Ramos (cell line): ENCODE data around the gene STYX.

ENCODE experiments used
- in situ Hi-C: fragments of 300-500 bp; cut with MboI; formaldehyde crosslinking; loops from one replicate; pipeline ENCODE4 v1.14.3; 2022; ENCODE audit warnings: low sequenced_read_pairs; ENCODE audit not compliant: unreplicated experiment

The STYX gene

DNA sequence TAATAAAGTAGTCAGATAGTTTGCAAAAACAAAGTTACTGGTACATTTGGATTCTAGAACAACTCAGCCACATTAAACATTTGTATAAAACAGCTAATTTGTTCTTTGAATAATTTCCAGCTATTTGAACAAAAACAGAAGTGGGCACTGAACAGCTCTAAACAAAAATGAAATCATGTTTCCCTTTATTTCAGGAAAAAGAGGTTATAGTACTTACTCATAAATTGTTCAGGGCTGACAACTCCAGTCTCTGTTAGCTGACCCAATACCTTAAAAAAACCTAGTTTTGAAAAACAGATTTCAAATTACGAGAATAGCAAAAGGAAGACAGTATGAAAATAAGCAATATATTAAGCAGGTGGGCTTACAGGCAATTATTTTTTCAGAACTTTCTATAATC lies 53.2 kb downstream of the STYX start:
- in situ Hi-C loops = no loop called here

DNA sequence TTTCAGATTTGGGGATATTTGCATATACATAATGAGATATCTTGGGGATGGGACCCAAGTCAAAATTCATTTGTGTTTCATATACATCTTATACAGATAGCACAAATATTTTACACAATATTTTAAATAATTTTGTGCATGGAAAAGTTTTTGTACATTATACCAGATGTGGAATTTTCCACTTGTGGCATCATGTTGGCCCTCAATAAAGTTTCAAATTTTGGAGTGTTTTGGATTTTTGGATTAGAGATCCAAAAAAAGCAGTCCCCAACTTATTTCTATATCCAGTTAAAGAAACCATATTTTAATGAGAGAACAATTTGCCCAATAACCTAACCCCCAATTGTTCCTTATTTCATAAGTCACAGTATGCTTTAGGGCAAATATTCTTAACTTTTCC lies 56.9 kb downstream of the STYX start:
- in situ Hi-C loops = no loop called here

DNA sequence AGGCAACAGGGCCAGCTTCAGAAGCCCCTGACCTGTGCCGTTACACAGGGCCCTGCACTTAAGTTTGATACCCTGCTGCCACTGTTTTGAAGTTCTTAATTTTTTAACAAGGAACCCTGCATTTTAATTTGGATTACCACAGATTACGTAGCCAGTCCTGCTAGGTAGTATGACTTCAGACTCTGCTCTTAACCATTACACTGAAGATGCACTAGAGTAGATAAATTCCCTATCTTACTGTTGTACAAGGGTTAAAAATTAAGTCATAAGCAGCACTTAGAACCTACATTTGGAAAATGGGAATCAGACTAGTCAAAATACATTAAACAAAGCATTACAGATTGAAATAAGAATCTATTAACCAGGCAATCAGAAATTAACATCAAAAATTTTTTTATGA lies 59.2 kb downstream of the STYX start:
- in situ Hi-C loops = no loop called here

DNA sequence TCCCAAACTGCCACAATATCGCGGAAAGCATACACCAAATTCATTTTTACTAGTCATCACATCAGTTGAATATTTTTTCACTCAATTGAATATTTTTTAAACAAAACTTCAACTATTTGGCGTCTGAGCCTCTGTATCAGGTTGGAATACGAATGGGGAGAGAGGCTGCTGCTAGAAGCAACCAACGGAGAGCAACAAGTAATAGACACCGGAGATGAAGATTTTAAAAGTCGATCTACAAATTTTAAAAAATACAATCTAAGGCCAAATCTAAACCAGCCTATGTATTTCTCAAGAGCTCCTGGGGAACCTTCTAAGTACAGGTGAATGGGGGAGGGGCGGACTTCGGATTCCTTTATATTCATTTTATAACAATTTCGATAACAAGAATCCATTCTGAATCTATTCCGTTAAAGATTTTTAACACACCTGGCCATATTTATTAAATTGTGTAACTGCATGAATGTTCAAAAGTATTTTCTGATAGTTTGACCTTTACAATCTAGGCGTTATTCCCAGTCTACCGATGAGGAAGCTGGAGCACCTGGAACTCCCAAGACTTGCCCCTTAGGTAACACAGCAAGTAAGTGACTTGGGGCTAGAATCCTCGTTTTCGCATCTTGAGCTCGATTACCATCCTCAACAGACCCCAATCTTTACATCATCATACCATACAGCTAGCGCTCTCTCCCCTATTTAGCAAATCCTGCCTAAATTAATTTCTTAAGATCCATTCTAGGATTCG lies 60.2 kb downstream of the STYX start:
- in situ Hi-C loops = no loop called here

DNA sequence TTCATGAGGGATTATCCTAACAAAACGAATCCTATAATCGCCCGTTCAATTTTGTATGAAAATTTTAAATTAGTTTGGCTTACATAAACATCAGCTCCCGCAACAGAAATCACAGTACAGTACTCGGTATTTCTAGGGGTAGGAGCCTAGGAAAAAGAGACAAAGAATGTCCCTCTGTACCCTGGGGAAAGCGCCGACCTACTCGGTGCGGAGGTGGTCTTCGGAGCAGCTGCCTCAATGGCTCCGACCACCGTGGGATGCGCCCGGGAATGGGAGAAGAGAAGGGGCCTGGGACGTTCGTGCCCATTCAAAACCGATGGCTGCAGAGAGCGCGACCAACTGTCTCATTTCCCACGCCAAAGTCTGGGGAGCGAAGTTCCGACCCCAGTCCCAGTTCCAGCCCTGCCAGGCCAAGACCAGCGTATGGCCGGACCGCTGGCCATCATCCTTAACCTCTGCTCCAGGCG lies 60.8 kb downstream of the STYX start:
- in situ Hi-C loops = no loop called here

DNA sequence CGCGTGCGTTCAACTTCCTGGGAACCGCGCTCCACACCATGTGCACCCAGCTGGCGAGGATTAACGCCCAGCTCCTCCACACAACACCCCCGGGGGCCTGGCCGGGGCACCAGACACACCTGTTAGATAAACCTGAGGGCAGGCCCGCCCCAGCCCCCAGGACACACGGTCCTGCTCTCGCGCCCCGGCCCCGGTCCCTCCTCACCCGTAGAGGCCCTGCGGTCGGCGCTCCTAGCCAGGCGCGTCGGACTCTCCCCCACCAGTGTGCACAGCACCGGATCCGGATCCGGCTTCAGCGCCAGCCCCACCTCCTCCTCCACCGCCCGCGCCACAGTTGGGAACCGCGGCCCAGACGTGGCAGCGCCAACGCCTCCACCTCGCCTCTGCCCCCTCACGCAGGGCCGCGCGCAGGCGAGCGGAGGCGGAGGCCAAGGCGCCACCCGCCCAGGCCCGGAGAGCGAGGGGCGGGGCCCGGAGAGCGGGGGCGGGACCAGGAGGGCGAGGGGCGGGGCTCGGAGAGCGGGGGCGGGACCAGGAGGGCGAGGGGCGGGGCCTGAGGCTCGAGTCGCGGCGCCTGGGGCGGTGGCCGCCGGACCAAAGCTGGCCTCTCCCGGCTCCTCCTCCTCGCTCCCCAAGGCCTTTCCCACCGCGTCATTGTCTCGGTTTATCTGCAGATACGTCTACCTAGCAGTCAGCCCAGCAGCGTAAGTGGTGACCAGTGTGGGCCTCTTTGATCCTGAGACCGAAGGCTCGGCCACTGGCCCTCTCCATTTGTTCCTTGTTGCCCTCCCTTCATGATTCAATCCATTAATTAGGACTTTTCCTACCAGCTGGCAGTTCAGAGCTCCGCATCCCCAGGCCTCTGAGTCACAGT lies 61.5 kb downstream of the STYX start, which contains the start of gene GNPNAT1:
Gene GNPNAT1, minus strand, starts transcription at position 385 of the 874 bp plus-strand sequence. CDS start 6,957 bp downstream, outside the sequence.
- in situ Hi-C loops = no loop called here

DNA sequence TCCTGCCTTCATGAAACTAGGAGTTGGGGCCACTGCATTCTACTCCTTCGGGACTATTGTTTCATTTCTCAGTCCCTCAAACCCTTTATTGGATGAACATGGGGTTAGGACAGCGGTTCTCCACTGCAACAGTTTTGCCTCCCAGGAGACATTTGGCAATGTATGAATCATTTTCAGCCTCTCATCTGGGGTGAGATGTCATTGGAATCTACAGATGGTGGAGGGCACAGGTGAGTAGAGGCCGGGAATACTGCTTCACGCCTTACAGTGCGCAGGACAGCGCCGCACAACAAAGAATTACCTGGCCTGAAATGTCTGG lies 62.1 kb downstream of the STYX start:
- in situ Hi-C loops = no loop called here

DNA sequence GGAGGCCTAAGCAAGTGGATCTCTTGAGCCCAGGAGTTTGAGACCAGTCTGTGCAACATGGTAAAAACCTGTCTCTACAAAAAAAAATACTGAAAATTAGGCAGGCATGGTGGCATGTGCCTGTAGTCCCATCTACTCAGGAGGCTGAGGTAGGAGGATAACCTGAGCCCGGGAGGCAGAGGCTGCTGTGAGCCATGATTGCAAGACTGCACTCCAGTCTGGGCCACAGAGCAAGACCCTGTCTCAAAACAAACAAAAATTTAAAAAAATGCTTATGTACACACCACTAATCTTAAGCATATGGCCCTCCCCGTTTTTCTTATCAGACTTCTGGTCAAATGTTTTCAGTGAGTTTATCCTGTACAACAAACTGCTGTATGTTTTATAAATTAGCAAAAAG lies 63.1 kb downstream of the STYX start:
- in situ Hi-C loops = no loop called here

DNA sequence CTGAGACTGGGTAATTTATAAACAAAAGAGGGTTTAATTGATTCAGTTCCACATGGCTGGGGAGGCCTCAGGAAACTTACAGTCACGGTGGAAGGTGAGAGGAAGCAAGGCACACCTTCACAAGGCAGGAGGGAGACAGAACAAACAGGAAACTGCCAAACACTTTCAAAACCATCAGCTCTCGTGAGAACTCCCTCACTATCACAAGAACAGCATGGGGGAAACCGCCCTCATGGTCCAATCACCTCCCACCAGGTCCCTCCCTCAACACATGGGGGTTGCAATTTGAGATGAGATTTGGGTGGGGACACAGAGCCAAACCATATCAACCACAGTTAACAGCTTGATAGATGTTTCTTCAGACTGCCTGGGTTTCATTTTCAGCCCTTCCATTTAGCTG lies 67.7 kb downstream of the STYX start:
- in situ Hi-C loops = no loop called here

DNA sequence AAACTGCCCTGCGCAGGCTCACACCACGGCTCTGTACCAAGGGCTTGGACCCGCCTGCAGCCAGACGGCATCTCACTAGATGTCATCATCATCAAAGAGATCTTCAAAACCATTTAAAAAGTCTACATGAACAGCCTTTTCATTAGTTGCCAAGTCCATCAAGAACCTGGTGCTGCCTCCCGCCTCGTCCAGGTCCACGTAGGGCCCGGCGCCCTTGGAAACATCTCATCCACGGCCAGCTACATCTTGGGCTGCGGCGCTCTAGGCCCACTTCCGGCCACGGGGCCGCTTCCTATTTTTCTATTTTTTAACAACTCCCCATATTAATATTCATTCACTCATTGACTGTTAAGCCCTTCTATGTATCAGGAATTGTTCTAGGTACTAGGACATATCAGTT lies 68.9 kb downstream of the STYX start:
- in situ Hi-C loops = no loop called here

DNA sequence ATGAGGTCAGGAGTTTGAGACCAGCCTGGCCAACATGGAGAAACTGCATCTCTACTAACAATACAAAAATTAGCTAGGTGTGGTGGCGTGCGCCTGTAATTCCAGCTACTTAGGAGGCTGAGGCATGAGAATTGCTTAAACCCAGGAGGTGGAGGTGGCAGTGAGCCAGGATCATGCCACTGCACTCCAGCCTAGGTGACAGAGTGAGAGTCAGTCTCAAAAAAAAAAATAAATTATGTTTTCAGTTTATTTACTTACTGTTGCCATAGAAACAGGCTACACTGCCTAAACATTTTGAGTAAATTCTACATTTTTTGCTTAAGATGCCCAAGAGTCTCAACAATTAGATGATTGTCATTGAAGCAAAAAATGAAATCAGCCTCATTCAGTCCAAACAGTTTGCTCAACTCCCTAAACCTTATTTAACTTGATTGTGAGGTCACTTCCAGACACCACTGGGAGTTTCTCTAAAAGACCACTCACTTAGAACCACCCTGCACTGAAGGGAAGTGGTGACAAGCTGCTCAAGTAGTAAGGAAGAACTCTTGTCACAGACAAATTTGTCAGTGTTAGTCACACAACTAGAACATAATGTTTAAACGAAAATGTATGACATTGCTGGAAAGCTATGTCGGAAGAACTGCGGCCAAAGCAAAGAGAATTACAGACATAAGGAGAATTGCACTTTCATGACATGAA lies 71.2 kb downstream of the STYX start:
- in situ Hi-C loops = no loop called here

DNA sequence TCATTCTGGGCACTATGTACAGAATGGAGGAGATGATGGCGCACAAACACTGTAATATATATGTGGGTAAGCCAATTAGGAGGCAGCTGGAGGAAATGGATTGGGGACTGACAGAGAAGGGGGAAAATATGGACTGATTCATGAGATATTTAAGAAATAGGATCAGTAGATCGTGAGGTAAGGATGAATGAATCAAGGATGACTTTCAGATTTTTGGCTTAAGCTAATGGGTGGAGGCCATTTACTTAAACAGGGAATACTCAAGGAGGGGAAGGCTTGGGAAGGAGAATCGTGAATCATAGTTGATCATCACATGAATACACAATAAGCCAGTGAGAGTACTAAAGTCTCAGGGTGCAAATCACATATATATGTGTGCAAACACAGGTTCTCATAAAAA lies 72.6 kb downstream of the STYX start:
- in situ Hi-C loops = no loop called here

DNA sequence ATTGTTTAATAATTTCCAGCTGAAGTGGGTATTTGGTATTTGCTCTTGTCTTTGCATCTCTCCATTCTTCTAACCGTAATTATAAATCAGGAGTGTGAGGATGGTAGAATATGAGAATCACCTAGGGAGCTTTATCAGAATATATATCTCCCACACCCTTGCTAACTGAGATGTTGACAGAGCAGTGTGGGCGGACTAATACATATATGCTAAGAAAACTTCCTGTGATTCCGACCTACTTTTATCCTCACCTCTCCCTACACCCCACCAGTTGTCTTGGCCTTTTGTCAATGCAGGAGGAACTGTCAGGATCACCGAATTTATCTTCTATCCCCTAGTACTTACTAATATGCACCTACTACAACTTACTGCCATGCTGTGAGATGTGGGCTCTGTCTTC lies 76.1 kb downstream of the STYX start:
- in situ Hi-C loops = no loop called here

DNA sequence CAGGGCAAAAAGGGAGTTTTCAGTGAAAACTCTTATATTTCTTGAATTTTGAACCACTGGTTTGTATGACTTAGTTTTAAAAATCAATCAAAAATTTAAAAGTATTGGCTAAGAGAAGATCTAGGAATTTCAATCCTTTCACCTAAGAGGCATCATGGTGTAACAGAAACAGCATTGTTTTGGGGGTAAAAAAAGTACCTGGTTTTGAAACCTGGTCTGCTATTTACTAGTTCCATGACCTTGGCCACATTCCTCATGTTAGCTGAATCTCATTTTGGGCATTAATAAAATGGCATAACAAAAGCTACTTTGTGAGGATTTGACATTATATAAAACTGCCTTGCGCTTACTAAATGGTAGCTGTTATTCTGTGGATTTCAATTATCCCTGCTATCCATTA lies 78.1 kb downstream of the STYX start:
- in situ Hi-C loops = no loop called here

DNA sequence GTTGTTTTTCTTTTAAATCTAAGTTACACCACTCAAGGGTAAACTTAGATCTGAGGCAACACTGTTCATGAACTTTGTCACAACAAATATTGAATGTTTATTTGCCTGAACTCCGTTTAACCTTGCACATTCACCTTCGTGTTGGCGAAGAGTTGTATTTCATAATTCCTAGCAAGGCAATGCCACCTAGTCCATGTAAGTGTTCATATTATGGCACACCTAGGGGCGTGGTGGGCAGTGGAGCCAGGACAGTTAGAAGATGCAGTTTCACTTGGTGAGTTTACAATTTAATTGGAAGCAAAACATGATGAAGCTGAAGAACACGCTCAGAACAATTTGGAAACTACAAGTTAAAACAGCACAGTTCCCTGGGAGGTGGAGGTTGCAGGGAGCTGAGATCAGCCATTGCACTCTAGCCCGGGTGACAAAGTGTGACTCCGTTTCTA lies 91.9 kb downstream of the STYX start:
- in situ Hi-C loops = loop anchor here (5.0 kb wide), 1 partner anchor 485 kb away; no protein-coding TSS in a partner anchor

DNA sequence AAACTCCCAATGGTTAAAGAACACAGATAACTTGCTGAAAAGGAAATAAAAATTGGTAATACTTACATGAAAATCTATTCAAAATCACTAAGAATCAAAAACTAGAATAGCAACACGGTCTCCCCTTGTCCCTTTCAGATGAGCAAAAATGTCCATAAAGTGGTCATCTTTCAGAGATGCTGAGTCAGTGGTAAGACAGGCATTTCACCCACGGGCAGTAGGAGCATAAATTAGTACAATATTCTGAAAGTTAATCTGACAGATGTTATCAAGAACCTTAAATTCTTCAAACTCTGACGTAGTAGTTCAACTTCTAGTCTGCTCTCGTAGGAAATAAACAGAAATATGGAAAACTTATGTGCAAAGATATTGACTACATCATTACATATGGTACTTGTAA lies 94.5 kb downstream of the STYX start:
- in situ Hi-C loops = loop anchor here (5.0 kb wide), 1 partner anchor 483 kb away; no protein-coding TSS in a partner anchor
